HCT116 (cell line): ENCODE results near the gene CCNB2. TPM values are rescaled to one million over a fixed set of nuclear protein-coding genes. Genes with fewer than 3 reads are reported as not detected.

Experiments used
- ATAC-seq: fragments of 200-7000 bp; cut with Tn5 transposase; 2 replicates; pipeline ENCODE4 v1.9.1; 2020; ENCODE audit warnings: mild to moderate bottlenecking, moderate library complexity
- BruUV-seq: library from RNA; stranded (reverse); fragments of 400-500 nt; replicated peaks from 2 replicates; lab custom pipeline; 2021; lab: Mats Ljungman, UMichigan
- CTCF ChIA-PET: fragments of 300-600 bp; sonication (Branson Sonifier 250); formaldehyde crosslinking; loops from one replicate; lab custom pipeline; 2021; ENCODE audit warnings: antibody characterized with exemption; lab: Charles Lee
- POLR2A ChIA-PET: fragments of 300-600, 350-600 bp; sonication (Branson Sonifier 250); formaldehyde crosslinking; loops from one replicate; lab custom pipeline; 2021; ENCODE audit warnings: antibody characterized with exemption; lab: Charles Lee
- RAD21 ChIA-PET, 2 experiments: fragments of 300-600 bp; sonication (Branson Sonifier 250); formaldehyde crosslinking; loops; one replicate each; lab custom pipeline; 2023; ENCODE audit warnings: low total read pairs in 2 of 2; ENCODE audit not compliant: uncharacterized antibody in 2 of 2, unreplicated experiment in 2 of 2, low non-redundant PET in 1 of 2; lab: Charles Lee
- DNase-seq: peaks from one replicate; pipeline ENCODE4 v3.0.0-alpha.2; 2010; ENCODE audit warnings: low read depth, low spot score
- H2AFZ ChIP-seq: fragments of 200-600 bp; shearing (Covaris generic), sonication (generic); 2 replicates; pipeline ENCODE4 v1.6.1; 2017; ENCODE audit warnings: low read depth, mixed run types, mixed read lengths, antibody characterized with exemption, low read length; ENCODE audit not compliant: poor library complexity, severe bottlenecking
- H3K27ac ChIP-seq: 2 replicates; pipeline ENCODE4 v1.5.1; 2012; ENCODE audit warnings: low read depth, low read length
- H3K27me3 ChIP-seq: fragments of 200-600 bp; sonication (generic); 2 replicates; pipeline ENCODE4 v1.6.1; 2016; ENCODE audit warnings: mixed run types, low read length, mixed read lengths; ENCODE audit not compliant: insufficient read depth
- H3K36me3 ChIP-seq, 2 experiments: fragments of 200-500 bp in 1 of 2; fragments of 200-600 bp in 1 of 2; sonication (Bioruptor generic) in 1 of 2; sonication (generic) in 1 of 2; 2 replicates each; pipeline versions ENCODE4 v1.5.1 to v1.6.1; 2014 to 2016; ENCODE audit warnings: low read length in 2 of 2, inconsistent platforms in 1 of 2, mixed read lengths in 1 of 2, mixed run types in 1 of 2; ENCODE audit not compliant: insufficient read depth in 2 of 2, control insufficient read depth in 1 of 2
- H3K4me1 ChIP-seq, 2 experiments: fragments of 200-600 bp in 1 of 2; sonication (generic) in 1 of 2; 2 replicates each; pipeline versions ENCODE4 v1.5.1 to v1.6.1; 2012 to 2017; ENCODE audit warnings: low read length in 2 of 2, inconsistent platforms in 1 of 2, mild to moderate bottlenecking in 1 of 2, mixed read lengths in 1 of 2, mixed run types in 1 of 2, moderate library complexity in 1 of 2; ENCODE audit not compliant: insufficient read depth in 2 of 2, control insufficient read depth in 1 of 2
- H3K4me2 ChIP-seq: fragments of 200-600 bp; sonication (generic); 2 replicates; pipeline ENCODE4 v1.6.1; 2017; ENCODE audit warnings: mixed run types, low read length, mixed read lengths
- H3K4me3 ChIP-seq, 2 experiments: fragments of 200-600 bp in 1 of 2; sonication (generic) in 1 of 2; replicated peaks in 1 of 2; 2 replicates each; pipeline ENCODE4 v1.5.1; 2011 to 2016; ENCODE audit warnings: low read length in 2 of 2, control low read depth in 1 of 2, low read depth in 1 of 2, mild to moderate bottlenecking in 1 of 2, mixed read lengths in 1 of 2, mixed run types in 1 of 2
- H3K79me2 ChIP-seq: fragments of 200-600 bp; sonication (generic); 2 replicates; pipeline ENCODE4 v1.6.1; 2017; ENCODE audit warnings: mild to moderate bottlenecking, mixed run types, low read length, moderate library complexity, mixed read lengths; ENCODE audit not compliant: insufficient read depth
- H3K9ac ChIP-seq: fragments of 200-600 bp; sonication (generic); 2 replicates; pipeline ENCODE4 v1.6.1; 2016; ENCODE audit warnings: low read length, mixed read lengths
- H3K9me2 ChIP-seq: fragments of 200-600 bp; sonication (generic), shearing (Covaris generic); 2 replicates; pipeline ENCODE4 v1.6.1; 2017; ENCODE audit warnings: mixed run types, mild to moderate bottlenecking, moderate library complexity; ENCODE audit not compliant: insufficient read depth
- H3K9me3 ChIP-seq, 2 experiments: fragments of 200-500 bp in 1 of 2; fragments of 200-600 bp in 1 of 2; sonication (Bioruptor generic) in 1 of 2; sonication (generic) in 1 of 2; 2 replicates each; pipeline ENCODE4 v1.6.1; 2014 to 2017; ENCODE audit warnings: low read length in 2 of 2, mixed read lengths in 2 of 2, inconsistent platforms in 1 of 2, low read depth in 1 of 2, mild to moderate bottlenecking in 1 of 2, mixed run types in 1 of 2, moderate library complexity in 1 of 2; ENCODE audit not compliant: control insufficient read depth in 1 of 2, insufficient read depth in 1 of 2
- H4K20me1 ChIP-seq: fragments of 200-600 bp; sonication (generic), shearing (Covaris generic); 2 replicates; pipeline ENCODE4 v1.6.1; 2017; ENCODE audit warnings: mixed run types, mild to moderate bottlenecking, moderate library complexity; ENCODE audit not compliant: insufficient read depth
- MAX ChIP-seq: IDR thresholded peaks from 2 replicates; pipeline ENCODE4 v1.6.1; 2012
- SIN3A ChIP-seq: IDR thresholded peaks from 2 replicates; pipeline ENCODE4 v1.6.1; 2012; ENCODE audit warnings: low read depth
- YY1 ChIP-seq: IDR thresholded peaks from 2 replicates; pipeline ENCODE4 v1.6.1; 2011; ENCODE audit warnings: low read length, low read depth, moderate library complexity, mild to moderate bottlenecking; ENCODE audit not compliant: insufficient replicate concordance; ENCODE audit errors: extremely low read depth
- intact Hi-C: fragments of 100-400 bp; cut with micrococcal nuclease; formaldehyde crosslinking; loops from 2 replicates; pipeline ENCODE4 v1.10.0; 2022
- total RNA-seq: library from RNA; stranded (reverse); gene quantifications from one replicate; pipeline ENCODE4 v1.2.1, GENCODE V29; 2021; ENCODE audit not compliant: unreplicated experiment

CCNB2 gene
- total RNA-seq, 1 experiment from 2014 or later = 88.7 TPM

GRCh38 chr15:59074607-59075006 lies 30.3 kb upstream of the CCNB2 start:
- H3K9ac ChIP-seq = no peak overlapping the region
- ChIA-PET POLR2A (no interaction called here), CTCF (no interaction called here), RAD21 (no interaction called here)
- H2AFZ ChIP-seq = no peak overlapping the region
- no peaks in the 10 kb centered on the region for H3K9me2 ChIP-seq
- ATAC-seq (no peak), DNase-seq (no peak)
- no peak for TF ChIP-seq SIN3A
- H3K4me2 ChIP-seq = no peak overlapping the region
- H3K36me3 ChIP-seq = peaks cover 8 to 9% of the 10 kb centered on the region in 2 experiments; a peak in 3 of 4 replicates
- H3K4me1 ChIP-seq = no peaks in the 10 kb centered on the region
- H4K20me1 ChIP-seq = no peaks in the 10 kb centered on the region
- no peaks in the 10 kb centered on the region for H3K9me3 ChIP-seq
- H3K79me2 ChIP-seq = no peaks in the 10 kb centered on the region
- no peak overlapping the region for H3K27ac ChIP-seq
- H3K4me3 ChIP-seq = no peak overlapping the region
- intact Hi-C loops = no loop called here
- H3K27me3 ChIP-seq = no peaks in the 10 kb centered on the region
- no TSS peak for BruUV-seq

GRCh38 chr15:59087731-59088130 lies 17.2 kb upstream of the CCNB2 start:
- Histone ChIP-seq H3K27me3 (no peaks in the 10 kb centered on the region), H3K79me2 (no peaks in the 10 kb centered on the region), H3K27ac (no peak overlapping the region), H4K20me1 (no peaks in the 10 kb centered on the region), H3K9me2 (no peaks in the 10 kb centered on the region), H3K4me3 (no peak overlapping the region), H3K4me1 (no peaks in the 10 kb centered on the region), H3K9me3 (no peaks in the 10 kb centered on the region), H3K4me2 (no peak overlapping the region), H3K9ac (no peak overlapping the region), H2AFZ (no peak overlapping the region), H3K36me3 (peaks cover 14 to 39% of the 10 kb centered on the region in 2 experiments)
- no TSS peak for BruUV-seq
- ATAC-seq (no peak), DNase-seq (no peak)
- RAD21 ChIA-PET = no interaction called here
- POLR2A ChIA-PET = no interaction called here
- intact Hi-C loops = no loop called here
- no peak for TF ChIP-seq YY1
- TF ChIP-seq MAX = no peak
- CTCF ChIA-PET = no interaction called here
